SK-N-SH treated with all-trans-retinoic acid at 6 μM for 48 hours (cell line): ENCODE data around the gene FAM174B.
"Not testable (repeated sequence)": the region's sequence is repeated elsewhere in the genome, so short reads cannot be mapped to it uniquely, and the experiment has no call there.

ENCODE experiments used
- ATAC-seq: fragments of 200-7000 bp; cut with Tn5 transposase; 3 replicates; pipeline ENCODE4 v1.9.1; 2020; ENCODE audit warnings: mild to moderate bottlenecking, moderate library complexity
- ARNTL ChIP-seq: fragments of 450-650 bp; formaldehyde crosslinking; IDR thresholded peaks from 2 replicates; pipeline ENCODE4 v1.5.0; 2020; ENCODE audit warnings: low read depth, mild to moderate bottlenecking, moderate library complexity, borderline replicate concordance
- CREB5 ChIP-seq: fragments of 250-450 bp; sonication (Bioruptor Pico); IDR thresholded peaks from 2 replicates; pipeline ENCODE4 v1.5.1; 2020; ENCODE audit warnings: low read depth, mild to moderate bottlenecking, moderate library complexity
- CSDC2 ChIP-seq: fragments of 250-450 bp; sonication (Bioruptor Pico); IDR thresholded peaks from 2 replicates; pipeline ENCODE4 v1.5.0; 2020; ENCODE audit warnings: mild to moderate bottlenecking, moderate library complexity
- ESRRG ChIP-seq: fragments of 250-450 bp; sonication (Bioruptor Pico); IDR thresholded peaks from 2 replicates; pipeline ENCODE4 v1.6.1; 2021; ENCODE audit warnings: mild to moderate bottlenecking
- GLIS3 ChIP-seq: fragments of 250-450 bp; sonication (Bioruptor Pico); IDR thresholded peaks from 2 replicates; pipeline ENCODE4 v1.5.0; 2020; ENCODE audit warnings: mild to moderate bottlenecking, moderate library complexity
- ISL1 ChIP-seq: fragments of 250-450 bp; sonication (Bioruptor Pico); IDR thresholded peaks from 2 replicates; pipeline ENCODE4 v2.1.2; 2022; ENCODE audit warnings: mild to moderate bottlenecking, moderate library complexity
- OSR1 ChIP-seq: fragments of 250-450 bp; sonication (Bioruptor Pico); IDR thresholded peaks from 2 replicates; pipeline ENCODE4 v1.8.0; 2022; ENCODE audit warnings: moderate library complexity, mild to moderate bottlenecking, inconsistent platforms
- PATZ1 ChIP-seq: fragments of 250-450 bp; sonication (Bioruptor Pico); IDR thresholded peaks from 2 replicates; pipeline ENCODE4 v1.8.0; 2020; ENCODE audit warnings: mild to moderate bottlenecking, moderate library complexity, borderline replicate concordance
- POU6F1 ChIP-seq: fragments of 250-450 bp; sonication (Bioruptor Pico); IDR thresholded peaks from 2 replicates; pipeline ENCODE4 v1.8.0; 2021; ENCODE audit warnings: low read depth, mild to moderate bottlenecking, moderate library complexity, borderline replicate concordance
- PPARA ChIP-seq: fragments of 250-450 bp; sonication (Bioruptor Pico); IDR thresholded peaks from 2 replicates; pipeline ENCODE4 v1.5.0; 2020; ENCODE audit warnings: mild to moderate bottlenecking, borderline replicate concordance
- RARB ChIP-seq: fragments of 250-450 bp; sonication (Bioruptor Pico); IDR thresholded peaks from 2 replicates; pipeline ENCODE4 v1.8.0; 2021; ENCODE audit warnings: mild to moderate bottlenecking, moderate library complexity
- TCF4 ChIP-seq: fragments of 250-450 bp; sonication (Bioruptor Pico); IDR thresholded peaks from 2 replicates; pipeline ENCODE4 v1.8.0; 2021; ENCODE audit warnings: mild to moderate bottlenecking, moderate library complexity, borderline replicate concordance
- TOX ChIP-seq: fragments of 250-450 bp; sonication (Bioruptor Pico); IDR thresholded peaks from 2 replicates; pipeline ENCODE4 v1.8.0; 2021; ENCODE audit warnings: mild to moderate bottlenecking, moderate library complexity, borderline replicate concordance
- ZC3H10 ChIP-seq: fragments of 250-450 bp; sonication (Bioruptor Pico); IDR thresholded peaks from 2 replicates; pipeline ENCODE4 v1.5.1; 2021; ENCODE audit warnings: mild to moderate bottlenecking, moderate library complexity
- ZFP3 ChIP-seq: fragments of 250-450 bp; sonication (Bioruptor Pico); IDR thresholded peaks from 2 replicates; pipeline ENCODE4 v1.5.0; 2020; ENCODE audit warnings: mild to moderate bottlenecking, moderate library complexity
- ZFP30 ChIP-seq: fragments of 450-650 bp; formaldehyde crosslinking; IDR thresholded peaks from 2 replicates; pipeline ENCODE4 v1.5.0; 2022; ENCODE audit warnings: mild to moderate bottlenecking, moderate library complexity
- ZNF70 ChIP-seq: fragments of 450-650 bp; formaldehyde crosslinking; IDR thresholded peaks from 2 replicates; pipeline ENCODE4 v1.5.0; 2020; ENCODE audit warnings: mild to moderate bottlenecking, moderate library complexity

Gene FAM174B

GRCh38 chr15:92608866-92609700, 46.5 kb downstream of the FAM174B start (continued):
- TF ChIP-seq CREB5 (CRISPR knock-in tag) (no peak), ISL1 (CRISPR knock-in tag) (no peak)

GRCh38 chr15:92606836-92607150, 48.8 kb downstream of the FAM174B start:
- ATAC-seq = not testable (repeated sequence)

GRCh38 chr15:92606126-92606835, 49.3 kb downstream of the FAM174B start:
- no peak for TF ChIP-seq CSDC2 (CRISPR knock-in tag)
- no peak for TF ChIP-seq ZFP3
- no peak for ATAC-seq

- no peak for ATAC-seq
- TF ChIP-seq PATZ1 (CRISPR knock-in tag) = no peak
- no peak for TF ChIP-seq ARNTL (CRISPR knock-in tag)
- no peak for TF ChIP-seq ESRRG
- no peak for TF ChIP-seq RARB
Observed at GRCh38 chr15:92605225-92605944, 50.2 kb downstream of the FAM174B start.

GRCh38 chr15:92603743-92604470, 51.7 kb downstream of the FAM174B start:
- TF ChIP-seq ZC3H10 = no peak
- no peak for TF ChIP-seq ZNF70
- TF ChIP-seq ZFP3 = no peak
- no peak for TF ChIP-seq ZFP30 (CRISPR knock-in tag)
- no peak for TF ChIP-seq ESRRG
- no peak for TF ChIP-seq RARB
- TF ChIP-seq GLIS3 = no peak
- TF ChIP-seq, all 23 proteins: peak for 0
- ATAC-seq = no peak

- TF ChIP-seq TOX (CRISPR knock-in tag) = no peak
- no peak for TF ChIP-seq POU6F1 (CRISPR knock-in tag)
- no peak for TF ChIP-seq TCF4 (CRISPR knock-in tag)
- no peak for TF ChIP-seq OSR1 (CRISPR knock-in tag)
- TF ChIP-seq CREB5 (CRISPR knock-in tag) = no peak
- no peak for TF ChIP-seq ZFP3
- no peak for TF ChIP-seq ARNTL (CRISPR knock-in tag)
- no peak for TF ChIP-seq PPARA
- no peak for TF ChIP-seq PATZ1 (CRISPR knock-in tag)
- ATAC-seq = no peak
Observed at GRCh38 chr15:92603278-92603677, 52.3 kb downstream of the FAM174B start.
